Measurements from ENCODE around the gene HMGCL. TPM values are rescaled to one million over a fixed set of nuclear protein-coding genes. Genes with fewer than 3 reads are reported as not detected.

Gene HMGCL
- polyA plus RNA-seq, 3 donors, result 17.8 to 26.7 (median 22.1) TPM

DNA sequence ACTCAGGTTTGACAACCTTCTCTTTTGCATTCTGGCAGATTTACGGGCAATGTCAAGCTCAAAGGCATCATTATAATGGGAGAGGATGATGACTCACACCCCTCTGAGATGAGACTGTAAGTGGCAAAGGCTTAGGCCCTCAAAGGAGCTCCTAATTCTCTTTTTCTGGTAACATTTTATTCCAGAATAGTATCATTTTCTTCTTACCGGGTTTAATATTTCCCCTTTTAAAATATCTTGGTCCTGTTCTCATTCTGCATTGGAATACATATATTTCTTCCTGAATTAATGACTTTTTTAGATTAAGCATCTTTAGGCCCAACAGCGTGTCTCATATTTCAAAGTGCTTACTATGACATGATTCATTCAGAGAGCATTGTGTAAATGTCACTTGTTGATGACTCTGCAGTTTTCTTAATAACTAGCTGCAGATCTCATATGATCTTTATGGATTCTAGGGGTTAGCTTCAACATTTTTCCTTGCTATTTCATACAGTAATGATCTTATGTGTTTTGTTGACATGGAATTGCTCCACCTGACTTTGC lies 45.3 kb downstream of the HMGCL start:
- Mint-ChIP-seq H3K27ac (peak overlapping the region; percentile 57 to 96 (median 85)), H3K4me1 (peaks cover 25% of the 10 kb centered on the region)

DNA sequence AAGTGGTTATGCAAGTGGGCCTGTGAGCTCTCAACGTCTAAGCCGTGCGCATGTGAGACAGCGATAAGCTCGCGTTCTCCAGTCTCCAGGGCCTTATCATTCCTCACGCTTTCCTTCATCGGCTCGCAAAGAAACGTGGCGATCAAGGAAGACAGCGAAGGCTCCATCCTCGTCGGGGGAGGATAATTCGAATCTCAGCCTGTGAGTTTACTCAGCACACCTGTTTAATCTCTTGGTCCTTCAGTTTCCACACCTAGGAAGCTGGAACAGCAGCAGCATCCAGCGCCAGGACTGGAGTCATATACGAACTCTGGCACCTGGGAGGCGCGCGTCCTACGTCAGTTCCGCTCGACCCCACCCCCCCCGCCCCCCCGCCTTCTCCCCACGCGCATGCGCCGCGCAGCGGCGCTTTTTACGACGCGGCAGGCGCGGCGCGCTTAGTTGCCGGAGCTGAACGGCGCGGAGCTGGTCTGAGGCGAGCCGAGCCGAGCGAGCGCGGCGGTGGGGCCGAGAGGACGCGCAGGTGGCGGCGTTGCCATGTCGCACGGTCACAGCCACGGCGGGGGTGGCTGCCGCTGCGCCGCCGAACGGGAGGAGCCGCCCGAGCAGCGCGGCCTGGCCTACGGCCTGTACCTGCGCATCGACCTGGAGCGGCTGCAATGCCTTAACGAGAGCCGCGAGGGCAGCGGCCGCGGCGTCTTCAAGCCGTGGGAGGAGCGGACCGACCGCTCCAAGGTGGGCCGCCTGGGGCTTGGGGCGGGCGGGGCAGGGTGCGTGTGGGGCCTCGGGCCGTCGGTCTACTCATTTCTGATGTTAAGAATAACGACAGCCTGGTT lies 47.0 kb downstream of the HMGCL start, which contains the start of gene PITHD1:
Gene PITHD1 (plus strand): TSS at position 440 of the 836 bp plus-strand sequence. CDS start 98 bp downstream, at position 538.
- H3K36me3 Mint-ChIP-seq, result peaks cover 10 to 16% of the 10 kb centered on the region in 2 donors
- TF ChIP-seq, protein P1, sequence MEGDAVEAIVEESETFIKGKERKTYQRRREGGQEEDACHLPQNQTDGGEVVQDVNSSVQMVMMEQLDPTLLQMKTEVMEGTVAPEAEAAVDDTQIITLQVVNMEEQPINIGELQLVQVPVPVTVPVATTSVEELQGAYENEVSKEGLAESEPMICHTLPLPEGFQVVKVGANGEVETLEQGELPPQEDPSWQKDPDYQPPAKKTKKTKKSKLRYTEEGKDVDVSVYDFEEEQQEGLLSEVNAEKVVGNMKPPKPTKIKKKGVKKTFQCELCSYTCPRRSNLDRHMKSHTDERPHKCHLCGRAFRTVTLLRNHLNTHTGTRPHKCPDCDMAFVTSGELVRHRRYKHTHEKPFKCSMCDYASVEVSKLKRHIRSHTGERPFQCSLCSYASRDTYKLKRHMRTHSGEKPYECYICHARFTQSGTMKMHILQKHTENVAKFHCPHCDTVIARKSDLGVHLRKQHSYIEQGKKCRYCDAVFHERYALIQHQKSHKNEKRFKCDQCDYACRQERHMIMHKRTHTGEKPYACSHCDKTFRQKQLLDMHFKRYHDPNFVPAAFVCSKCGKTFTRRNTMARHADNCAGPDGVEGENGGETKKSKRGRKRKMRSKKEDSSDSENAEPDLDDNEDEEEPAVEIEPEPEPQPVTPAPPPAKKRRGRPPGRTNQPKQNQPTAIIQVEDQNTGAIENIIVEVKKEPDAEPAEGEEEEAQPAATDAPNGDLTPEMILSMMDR (IDR thresholded peaks at IDR 0.05), result no peak
- H3K27ac Mint-ChIP-seq, result peak within 1 kb of the TSS; percentile 96 to 98 (median 97)
- H3K4me3 Mint-ChIP-seq, result peak within 1 kb of the TSS; percentile 85 to 97
- WGBS (ENCODE audit: insufficient coverage), result under 1% methylated on average over 75 of the region's 91 CpGs
- peak within 1 kb of the TSS; percentile 83 to 99 for H3K27ac ChIP-seq (ENCODE audit: low read depth in 1 of 2, low read length in 2 of 2)
- peak within 1 kb of the TSS; percentile 97 for H3K4me2 ChIP-seq (replicated peaks; ENCODE audit: extremely low read depth, low read length, poor library complexity, severe bottlenecking)
- DNase-seq, result peak; percentile 83 to 87 (median 83)
- intact Hi-C loops (cut with micrococcal nuclease), result loop anchor here in 1 of 2 donors (2.0 kb wide), 1 partner anchor 23 kb away; the partner anchor contains the start of gene GALE
- no peaks in the 10 kb centered on the region for H3K9me3 Mint-ChIP-seq
- no peaks in the 10 kb centered on the region for H3K27me3 Mint-ChIP-seq (ENCODE audit: low read depth in 3 of 3)
- H2AFZ ChIP-seq (ENCODE audit: insufficient read depth, low read depth, low read length, poor library complexity, severe bottlenecking), result peak within 1 kb of the TSS; percentile 97
- H3K36me3 ChIP-seq (replicated peaks in 1 of 2; ENCODE audit: control insufficient read depth in 1 of 2, insufficient read depth in 2 of 2, low read length in 2 of 2), result peaks cover 0 to 10% of the 10 kb centered on the region in 2 donors
- peaks cover 62% of the 10 kb centered on the region for H3K79me2 ChIP-seq (ENCODE audit: insufficient read depth, low read length)
- H4K20me1 ChIP-seq (ENCODE audit: insufficient read depth, low read length), result no peaks in the 10 kb centered on the region
- no peaks in the 10 kb centered on the region for H3K9me3 ChIP-seq (replicated peaks in 1 of 2; ENCODE audit: control insufficient read depth in 1 of 2, insufficient read depth in 1 of 2, low read length in 2 of 2)
- peaks cover 25% of the 10 kb centered on the region for H3K4me1 Mint-ChIP-seq
- H3K4me1 ChIP-seq (ENCODE audit: control insufficient read depth in 1 of 2, insufficient read depth in 2 of 2, low read length in 2 of 2), result peaks cover 23 to 28% of the 10 kb centered on the region in 2 donors
- H3K9ac ChIP-seq (ENCODE audit: insufficient read depth, low read length, poor library complexity, severe bottlenecking), result peak within 1 kb of the TSS; percentile 88
- peak within 1 kb of the TSS; percentile 71 to 96 (median 89) for H3K4me3 ChIP-seq (replicated peaks in 1 of 3; ENCODE audit: low read depth in 2 of 3, low read length in 3 of 3)
- no peaks in the 10 kb centered on the region for H3K27me3 ChIP-seq (ENCODE audit: control insufficient read depth in 2 of 2, insufficient read depth in 2 of 2, low read length in 2 of 2)

More for the DNA sequence above, 45.3 kb downstream of the HMGCL start:
- Histone ChIP-seq H3K4me2 (replicated peaks; ENCODE audit: extremely low read depth, low read length, poor library complexity, severe bottlenecking) (peak overlapping the region; percentile 97), H4K20me1 (ENCODE audit: insufficient read depth, low read length) (no peaks in the 10 kb centered on the region), H3K79me2 (ENCODE audit: insufficient read depth, low read length) (peaks cover 69% of the 10 kb centered on the region), H2AFZ (ENCODE audit: insufficient read depth, low read depth, low read length, poor library complexity, severe bottlenecking) (no peak overlapping the region), H3K27me3 (ENCODE audit: control insufficient read depth in 2 of 2, insufficient read depth in 2 of 2, low read length in 2 of 2) (no peaks in the 10 kb centered on the region), H3K4me1 (ENCODE audit: control insufficient read depth in 1 of 2, insufficient read depth in 2 of 2, low read length in 2 of 2) (peaks cover 23 to 28% of the 10 kb centered on the region in 2 donors), H3K36me3 (replicated peaks in 1 of 2; ENCODE audit: control insufficient read depth in 1 of 2, insufficient read depth in 2 of 2, low read length in 2 of 2) (peaks cover 10 to 24% of the 10 kb centered on the region in 2 donors), H3K9ac (ENCODE audit: insufficient read depth, low read length, poor library complexity, severe bottlenecking) (peak overlapping the region; percentile 9), H3K27ac (ENCODE audit: low read depth in 1 of 2, low read length in 2 of 2) (peak overlapping the region in 1 of 2 donors; percentile 99), H3K9me3 (replicated peaks in 1 of 2; ENCODE audit: control insufficient read depth in 1 of 2, insufficient read depth in 1 of 2, low read length in 2 of 2) (no peaks in the 10 kb centered on the region), H3K4me3 (replicated peaks in 1 of 3; ENCODE audit: low read depth in 2 of 3, low read length in 3 of 3) (peak overlapping the region in 1 of 3 experiments; percentile 89)
- TF ChIP-seq, protein P1 (IDR thresholded peaks at IDR 0.05), result no peak
- H3K27me3 Mint-ChIP-seq (ENCODE audit: low read depth in 3 of 3), result no peaks in the 10 kb centered on the region
- DNase-seq, result peak in 2 of 3 donors; percentile 61 to 63
- no CpG with 5 or more reads among the region's 3 CpGs for WGBS (ENCODE audit: insufficient coverage)
- H3K36me3 Mint-ChIP-seq, result peaks cover 21 to 32% of the 10 kb centered on the region in 2 donors
- H3K9me3 Mint-ChIP-seq, result no peaks in the 10 kb centered on the region
- peak overlapping the region in 1 of 2 donors; percentile 7 for H3K4me3 Mint-ChIP-seq
- intact Hi-C loops (cut with micrococcal nuclease), result loop anchor here in 1 of 2 donors (2.0 kb wide), 1 partner anchor 21 kb away; the partner anchor contains the start of gene GALE
